Osteoblast (primary cell): ENCODE data around the gene MYLK. TPM values are rescaled to one million over a fixed set of nuclear protein-coding genes. Genes with fewer than 3 reads are reported as not detected.

Source experiments
- DNase-seq: peaks from one replicate; pipeline ENCODE4 v3.0.0; 2011; ENCODE audit warnings: low spot score, mixed read lengths; ENCODE audit not compliant: insufficient read length; ENCODE audit errors: missing footprints
- H2AFZ ChIP-seq: 2 replicates; pipeline ENCODE4 v1.6.0; 2011; ENCODE audit warnings: mild to moderate bottlenecking, low read length
- H3K27ac ChIP-seq: 2 replicates; pipeline ENCODE4 v1.5.1; 2011; ENCODE audit warnings: mild to moderate bottlenecking, low read depth, low read length, moderate library complexity
- H3K27me3 ChIP-seq: 2 replicates; pipeline ENCODE4 v1.6.0; 2012; ENCODE audit warnings: mild to moderate bottlenecking, control low read depth, inconsistent platforms, low read length, moderate library complexity; ENCODE audit not compliant: insufficient read depth
- H3K36me3 ChIP-seq: 2 replicates; pipeline ENCODE4 v1.5.1; 2011; ENCODE audit warnings: mild to moderate bottlenecking, low read length, control low read depth, moderate library complexity; ENCODE audit not compliant: insufficient read depth
- H3K4me1 ChIP-seq: 2 replicates; pipeline ENCODE4 v1.5.1; 2011; ENCODE audit warnings: mild to moderate bottlenecking, low read length, control low read depth, moderate library complexity; ENCODE audit not compliant: insufficient read depth
- H3K4me2 ChIP-seq: 2 replicates; pipeline ENCODE4 v1.6.0; 2011; ENCODE audit warnings: mild to moderate bottlenecking, low read length; ENCODE audit not compliant: insufficient read depth
- H3K4me3 ChIP-seq: fragments of 200-600 bp; sonication (generic); 3 replicates; pipeline ENCODE4 v1.5.1; 2012; ENCODE audit warnings: mild to moderate bottlenecking, low read length, inconsistent platforms; ENCODE audit not compliant: insufficient read depth
- H3K79me2 ChIP-seq: 2 replicates; pipeline ENCODE4 v1.6.0; 2012; ENCODE audit warnings: mild to moderate bottlenecking, low read length, control low read depth, inconsistent platforms; ENCODE audit not compliant: insufficient read depth
- H3K9me3 ChIP-seq: 2 replicates; pipeline ENCODE4 v1.5.1; 2011; ENCODE audit warnings: low read depth, low read length, control low read depth
- H4K20me1 ChIP-seq: 2 replicates; pipeline ENCODE4 v1.6.0; 2012; ENCODE audit warnings: mild to moderate bottlenecking, low read length, control low read depth; ENCODE audit not compliant: insufficient read depth
- CTCF ChIP-seq: IDR thresholded peaks from 2 replicates; pipeline ENCODE4 v1.5.1; 2011; ENCODE audit warnings: mild to moderate bottlenecking, low read depth, low read length, moderate library complexity; ENCODE audit errors: extremely low read depth
- total RNA-seq: library from RNA; depleted of rRNA; stranded (reverse); fragments of >200 nt; gene quantifications from 2 replicates; pipeline ENCODE4 v1.2.3, GENCODE V29; 2012

The MYLK gene
- total RNA-seq, 1 donor: 268 TPM

- Histone ChIP-seq H3K9me3 (no peaks in the 10 kb centered on the region), H3K36me3 (peaks cover 85% of the 10 kb centered on the region), H3K4me3 (no peak overlapping the region), H3K79me2 (no peaks in the 10 kb centered on the region), H4K20me1 (peaks cover under 1% of the 10 kb centered on the region), H3K4me1 (peaks cover 19% of the 10 kb centered on the region), H3K27ac (no peak overlapping the region), H2AFZ (no peak overlapping the region), H3K27me3 (no peaks in the 10 kb centered on the region), H3K4me2 (no peak overlapping the region)
- no peak for DNase-seq
- TF ChIP-seq CTCF: no peak
Measured at GRCh38 chr3:123624302-123624701, 259.8 kb downstream of the MYLK start.

GRCh38 chr3:123623346-123623880 is 260.7 kb downstream of the MYLK start:
- H3K36me3 ChIP-seq: peaks cover 80% of the 10 kb centered on the region
- no peaks in the 10 kb centered on the region for H3K79me2 ChIP-seq
- peak; percentile 87 for DNase-seq
- H3K27me3 ChIP-seq: no peaks in the 10 kb centered on the region
- peaks cover 28% of the 10 kb centered on the region for H3K4me1 ChIP-seq
- peaks cover 7% of the 10 kb centered on the region for H4K20me1 ChIP-seq
- no peak overlapping the region for H3K27ac ChIP-seq
- no peak overlapping the region for H2AFZ ChIP-seq
- H3K4me2 ChIP-seq: no peak overlapping the region
- no peaks in the 10 kb centered on the region for H3K9me3 ChIP-seq
- H3K4me3 ChIP-seq: no peak overlapping the region
- TF ChIP-seq CTCF: no peak

- Histone ChIP-seq H3K79me2 (peaks cover 3% of the 10 kb centered on the region), H3K4me3 (no peak overlapping the region)
Measured at GRCh38 chr3:123622766-123623165, 261.4 kb downstream of the MYLK start.

GRCh38 chr3:123621850-123622189 is 262.3 kb downstream of the MYLK start:
- TF ChIP-seq CTCF: no peak
- no peak overlapping the region for H3K4me2 ChIP-seq
- peaks cover 8% of the 10 kb centered on the region for H4K20me1 ChIP-seq
- peaks cover 81% of the 10 kb centered on the region for H3K36me3 ChIP-seq
- peaks cover 3% of the 10 kb centered on the region for H3K79me2 ChIP-seq
- H3K4me3 ChIP-seq: no peak overlapping the region
- DNase-seq: no peak
- H3K9me3 ChIP-seq: no peaks in the 10 kb centered on the region
- no peak overlapping the region for H2AFZ ChIP-seq
- peaks cover 32% of the 10 kb centered on the region for H3K4me1 ChIP-seq
- H3K27me3 ChIP-seq: no peaks in the 10 kb centered on the region
- no peak overlapping the region for H3K27ac ChIP-seq

More at GRCh38 chr3:123622766-123623165, 261.4 kb downstream of the MYLK start:
- no peak overlapping the region for H3K4me2 ChIP-seq
- no peak for DNase-seq
- H3K9me3 ChIP-seq: no peaks in the 10 kb centered on the region
- H3K27me3 ChIP-seq: no peaks in the 10 kb centered on the region
- no peak overlapping the region for H2AFZ ChIP-seq
- H4K20me1 ChIP-seq: peaks cover 8% of the 10 kb centered on the region
- no peak overlapping the region for H3K27ac ChIP-seq
- peaks cover 80% of the 10 kb centered on the region for H3K36me3 ChIP-seq
- H3K4me1 ChIP-seq: peaks cover 32% of the 10 kb centered on the region
- no peak for TF ChIP-seq CTCF
